GM10266 (cell line): ENCODE data around the gene ZFHX2.

ENCODE experiments used
- DNase-seq: peaks from one replicate; pipeline ENCODE4 v3.0.0; 2012; ENCODE audit errors: extremely low spot score
- CTCF ChIP-seq: IDR thresholded peaks from 2 replicates; pipeline ENCODE4 v1.5.1; 2012; ENCODE audit warnings: mild to moderate bottlenecking, low read depth; ENCODE audit not compliant: control insufficient read depth, insufficient read depth; ENCODE audit errors: missing control alignments

Gene ZFHX2

GRCh38 chr14:23483236-23483854 lies 68.2 kb downstream of the ZFHX2 start:
- peak; percentile 25 for TF ChIP-seq CTCF
- DNase-seq, result peak; percentile 31

GRCh38 chr14:23482823-23483148 lies 68.8 kb downstream of the ZFHX2 start:
- no peak for TF ChIP-seq CTCF
- DNase-seq, result no peak

- DNase-seq, result no peak
- TF ChIP-seq CTCF, result no peak
Observed at GRCh38 chr14:23481979-23482822, 69.4 kb downstream of the ZFHX2 start.

GRCh38 chr14:23481362-23481970 lies 70.1 kb downstream of the ZFHX2 start:
- no peak for DNase-seq
- TF ChIP-seq CTCF, result no peak

- TF ChIP-seq CTCF, result peak; percentile 52
- peak; percentile 45 for DNase-seq
Observed at GRCh38 chr14:23478109-23478759, 73.3 kb downstream of the ZFHX2 start.

GRCh38 chr14:23470947-23471346 lies 80.6 kb downstream of the ZFHX2 start:
- no peak for DNase-seq
- no peak for TF ChIP-seq CTCF
